Stomach (tissue), 4 donors: ENCODE data around the gene ATG10.
"Not testable (repeated sequence)": the region's sequence is repeated elsewhere in the genome, so short reads cannot be mapped to it uniquely, and the experiment has no call there.

Experiments used
- CTCF ChIP-seq, 7 experiments: fragments of 450-650 bp in 4 of 7; fragments of 200-600 bp in 3 of 7; sonication (generic) in 3 of 7; IDR thresholded peaks; one replicate each; pipeline ENCODE4 v1.5.1; 2016 to 2019; ENCODE audit warnings: antibody characterized with exemption in 7 of 7, control low read depth in 2 of 7, mild to moderate bottlenecking in 1 of 7
- EP300 ChIP-seq: sonication (generic); formaldehyde crosslinking; IDR thresholded peaks from one replicate; pipeline ENCODE4 v1.6.1; 2017; ENCODE audit warnings: antibody characterized with exemption
- POLR2A ChIP-seq, 4 donors: fragments of 450-650 bp; IDR thresholded peaks; one replicate each; pipeline ENCODE4 v1.6.1; 2016; ENCODE audit warnings: antibody characterized with exemption in 4 of 4, control low read depth in 2 of 4, mild to moderate bottlenecking in 1 of 4, moderate library complexity in 1 of 4

GRCh38 chr5:82068042-82068441 is 96.2 kb downstream of the ATG10 start:
- not testable (repeated sequence) for TF ChIP-seq EP300; CTCF (IDR thresholded peaks at IDR 0.05); POLR2A (IDR thresholded peaks at IDR 0.05)
